GM12878 (cell line): Measurements from ENCODE around the gene PHACTR1. TPM values are rescaled to one million over a fixed set of nuclear protein-coding genes. Genes with fewer than 3 reads are reported as not detected.

ENCODE experiments used
- ATAC-seq: fragments of 200-7000 bp; cut with Tn5 transposase; 3 replicates; pipeline ENCODE4 v1.9.1; 2020; ENCODE audit warnings: mild to moderate bottlenecking, moderate library complexity
- BruUV-seq: library from RNA; stranded (reverse); fragments of 400-500 nt; replicated peaks from 2 replicates; lab custom pipeline; 2021; lab: Mats Ljungman, UMichigan
- CTCF ChIA-PET: fragments of 300-600 bp; sonication (Branson Sonifier 250); formaldehyde crosslinking; extraction: SDS; loops from one replicate; lab custom pipeline; 2021; ENCODE audit warnings: inconsistent platforms; lab: Yijun Ruan, JAX
- POLR2A ChIA-PET: fragments of 350-600 bp; formaldehyde crosslinking; extraction: SDS; loops from one replicate; lab custom pipeline; 2021; ENCODE audit warnings: inconsistent platforms; lab: Charles Lee
- RAD21 ChIA-PET: fragments of 300-600 bp; sonication (Branson Sonifier 250); formaldehyde crosslinking; loops from one replicate; lab custom pipeline; 2023; ENCODE audit warnings: antibody characterized with exemption; ENCODE audit not compliant: unreplicated experiment; lab: Charles Lee
- SMC1A ChIA-PET: fragments of 300-600 bp; sonication (Branson Sonifier 250); formaldehyde crosslinking; loops from one replicate; lab custom pipeline; 2023; ENCODE audit not compliant: unreplicated experiment, uncharacterized antibody; lab: Charles Lee
- DNase-seq: peaks from one replicate; pipeline ENCODE4 v3.0.0-alpha.2; 2011; ENCODE audit warnings: low read depth, low spot score
- FAIRE-seq: peaks from 3 replicates; lab custom pipeline; 2011; peaks lifted over from hg19 to GRCh38; lab: Jason Lieb, UNC
- H2AFZ ChIP-seq: 2 replicates; pipeline ENCODE4 v1.6.0; 2011; ENCODE audit warnings: low read depth, low read length, control low read depth; ENCODE audit not compliant: control insufficient read depth
- H3K27ac ChIP-seq: 2 replicates; pipeline ENCODE4 v1.5.1; 2011; ENCODE audit warnings: control low read depth; ENCODE audit not compliant: control insufficient read depth, insufficient read depth
- H3K27me3 ChIP-seq, 2 experiments: replicated peaks in 1 of 2; 2 replicates each; pipeline versions ENCODE4 v1.6.0 to v1.6.1; 2011; ENCODE audit warnings: low read length in 1 of 2; ENCODE audit not compliant: control insufficient read depth in 2 of 2, insufficient read depth in 2 of 2
- H3K36me3 ChIP-seq, 2 experiments: 2 replicates each; pipeline ENCODE4 v1.5.1; 2011; ENCODE audit warnings: low read length in 1 of 2; ENCODE audit not compliant: control insufficient read depth in 2 of 2, insufficient read depth in 2 of 2
- H3K4me1 ChIP-seq: 2 replicates; pipeline ENCODE4 v1.6.1; 2011; ENCODE audit warnings: mild to moderate bottlenecking, low read length, moderate library complexity, mixed read lengths; ENCODE audit not compliant: control insufficient read depth, insufficient read depth
- H3K4me2 ChIP-seq: 2 replicates; pipeline ENCODE4 v1.6.0; 2011; ENCODE audit warnings: control low read depth; ENCODE audit not compliant: control insufficient read depth, insufficient read depth
- H3K4me3 ChIP-seq: fragments of 200-600 bp; sonication (generic); 2 replicates; pipeline ENCODE4 v1.5.1; 2016
- H3K79me2 ChIP-seq: 2 replicates; pipeline ENCODE4 v1.6.0; 2011; ENCODE audit warnings: low read length; ENCODE audit not compliant: control insufficient read depth, insufficient read depth
- H3K9ac ChIP-seq: 2 replicates; pipeline ENCODE4 v1.8.0; 2011; ENCODE audit warnings: low read length, control low read depth, mixed read lengths; ENCODE audit not compliant: control insufficient read depth, insufficient read depth
- H3K9me3 ChIP-seq: replicated peaks from 3 replicates; pipeline ENCODE4 v1.5.1; 2011; ENCODE audit warnings: mild to moderate bottlenecking, low read length; ENCODE audit not compliant: control insufficient read depth, insufficient read depth
- H4K20me1 ChIP-seq: 2 replicates; pipeline ENCODE4 v1.6.0; 2011; ENCODE audit not compliant: control insufficient read depth, insufficient read depth
- BACH1 ChIP-seq: fragments of 450-650 bp; IDR thresholded peaks from 2 replicates; pipeline ENCODE4 v1.6.1; 2017; ENCODE audit warnings: mild to moderate bottlenecking, borderline replicate concordance
- FOS ChIP-seq: IDR thresholded peaks from 3 replicates; pipeline ENCODE4 v1.6.1; 2011; ENCODE audit warnings: borderline replicate concordance; ENCODE audit not compliant: insufficient read length; ENCODE audit errors: extremely low read depth
- IKZF2 ChIP-seq, 2 experiments: fragments of 450-650 bp; IDR thresholded peaks; 2 replicates each; pipeline ENCODE4 v1.6.1; 2017; ENCODE audit warnings: mild to moderate bottlenecking in 2 of 2, moderate library complexity in 2 of 2
- KDM1A ChIP-seq: fragments of 200-600 bp; sonication (generic); IDR thresholded peaks from 2 replicates; pipeline ENCODE4 v1.6.1; 2016; ENCODE audit warnings: borderline replicate concordance
- MEF2B ChIP-seq: fragments of 450-650 bp; IDR thresholded peaks from 2 replicates; pipeline ENCODE4 v1.6.1; 2018; ENCODE audit warnings: mild to moderate bottlenecking, moderate library complexity; ENCODE audit not compliant: partially characterized antibody, poor library complexity, severe bottlenecking
- MXI1 ChIP-seq: fragments of 150-350 bp; IDR thresholded peaks from 2 replicates; pipeline ENCODE4 v1.6.1; 2011; ENCODE audit warnings: low read depth, mild to moderate bottlenecking, inconsistent platforms, low read length, improper control_type of control experiment
- NFYB ChIP-seq: IDR thresholded peaks from 2 replicates; pipeline ENCODE4 v1.6.1; 2011; ENCODE audit warnings: low read depth, mild to moderate bottlenecking, low read length, improper control_type of control experiment, moderate library complexity; ENCODE audit not compliant: insufficient read depth
- NR2C1 ChIP-seq: fragments of 450-650 bp; IDR thresholded peaks from 2 replicates; pipeline ENCODE4 v1.6.1; 2017; ENCODE audit warnings: antibody characterized with exemption, mild to moderate bottlenecking, moderate library complexity
- PKNOX1 ChIP-seq: fragments of 450-650 bp; IDR thresholded peaks from 2 replicates; pipeline ENCODE4 v1.6.1; 2016; ENCODE audit warnings: mild to moderate bottlenecking
- RCOR1 ChIP-seq: conservative IDR thresholded peaks from 2 replicates; pipeline ENCODE4 v1.6.1; 2012; ENCODE audit warnings: low read depth, low read length, improper control_type of control experiment
- SMC3 ChIP-seq: IDR thresholded peaks from 2 replicates; pipeline ENCODE4 v1.6.1; 2011; ENCODE audit warnings: low read length, improper control_type of control experiment, borderline replicate concordance
- SUZ12 ChIP-seq: fragments of 200-600 bp; sonication (generic); IDR thresholded peaks from one replicate; pipeline ENCODE4 v1.6.1; 2018; ENCODE audit warnings: antibody characterized with exemption, mild to moderate bottlenecking; ENCODE audit not compliant: unreplicated experiment
- YY1 ChIP-seq: IDR thresholded peaks from 2 replicates; pipeline ENCODE4 v1.6.1; 2011; ENCODE audit warnings: low read depth, mild to moderate bottlenecking, low read length
- WGBS: methylation state at CpG from one replicate; pipeline ENCODE4 v1.1.6; 2016; ENCODE audit warnings: low lambda C conversion rate; ENCODE audit not compliant: insufficient replicate concordance, insufficient coverage; ENCODE audit errors: missing lambda C conversion rate; 5-methylcytosine and 5-hydroxymethylcytosine counted together
- in situ Hi-C: fragments of 300-500 bp; cut with MboI; formaldehyde crosslinking; loops from 9 replicates; pipeline ENCODE4 v1.14.3; 2018; ENCODE audit warnings: mixed read lengths
- intact Hi-C: fragments of 100-400 bp; cut with micrococcal nuclease; formaldehyde crosslinking; loops from one replicate; pipeline ENCODE4 v1.14.2; 2022; ENCODE audit not compliant: unreplicated experiment
- polyA plus RNA-seq, 11 experiments: library from polyadenylated mRNA; depleted of rRNA in 4 of 11; unstranded in 6 of 11; stranded (reverse) in 5 of 11; fragments of >200 nt; fragmentation: Nextera tagmentation in 4 of 11; fragmentation: Illumina TruSeq in 1 of 11; extraction: Ambion mirVana in 4 of 11; extraction: Trizol in 1 of 11; gene quantifications; 1 replicate in 1 of 11; 2 replicates in 10 of 11; pipeline versions ENCODE4 v1.2.1 to v1.2.3, GENCODE V29; 2011 to 2016; ENCODE audit warnings: inconsistent platforms in 2 of 11, missing spikeins in 2 of 11, low read depth in 1 of 11
- total RNA-seq, 4 experiments: library from RNA; depleted of rRNA in 3 of 4; stranded (reverse); fragments of >200 nt in 3 of 4; fragmentation: Illumina TruSeq in 1 of 4; extraction: Trizol in 1 of 4; gene quantifications; 2 replicates each; pipeline versions ENCODE4 v1.2.1 to v1.2.3, GENCODE V29; 2013 to 2021
- TF ChIP-seq, protein P1 (sequence below): fragments of 450-650 bp; IDR thresholded peaks from 2 replicates; pipeline ENCODE4 v1.6.1; 2017; ENCODE audit warnings: mild to moderate bottlenecking, low read depth, inconsistent platforms; ENCODE audit not compliant: poor library complexity, severe bottlenecking

Gene PHACTR1
- total and polyA plus RNA-seq, 10 of the 15 experiments (the other 5 are each of a cell fraction or from before 2014, with no cell fraction given), result 34.2 to 94.6 (median 62.3) TPM

GRCh38 chr6:13186861-13187260 is 470.3 kb downstream of the PHACTR1 start:
- TF ChIP-seq KDM1A (no peak), MXI1 (no peak), BACH1 (no peak)
- ChIA-PET SMC1A (interaction anchor here (2.3 kb wide), 1 partner anchor 143 kb away, joined by 5 read pairs; no protein-coding TSS in a partner anchor), CTCF (interaction anchor here (0.8 to 1.6 kb wide), 4 partner anchors 9 to 146 kb away, joined by 3 to 4 read pairs (median 3); no protein-coding TSS in a partner anchor), RAD21 (interaction anchor here (1.1 kb wide), 1 partner anchor 41 kb away, joined by 3 read pairs; no protein-coding TSS in a partner anchor), POLR2A (no interaction called here)
- WGBS, result 55% methylated on average over 10 of the region's 10 CpGs
- no TSS peak for BruUV-seq
- H2AFZ ChIP-seq, result no peak overlapping the region
- no peaks in the 10 kb centered on the region for H3K79me2 ChIP-seq
- in situ Hi-C loops, result no loop called here
- no peaks in the 10 kb centered on the region for H3K9me3 ChIP-seq
- no peaks in the 10 kb centered on the region for H3K4me1 ChIP-seq
- FAIRE-seq (no peak), DNase-seq (no peak), ATAC-seq (no peak)
- intact Hi-C loops, result loop anchor here (10.0 kb wide), 1 partner anchor 272 kb away; no protein-coding TSS in a partner anchor
- no peak overlapping the region for H3K4me2 ChIP-seq
- H3K27ac ChIP-seq, result no peak overlapping the region
- no peak overlapping the region for H3K4me3 ChIP-seq
- no peaks in the 10 kb centered on the region for H3K36me3 ChIP-seq
- no peaks in the 10 kb centered on the region for H4K20me1 ChIP-seq
- peaks cover 3 to 7% of the 10 kb centered on the region in 2 experiments; a peak in 3 of 4 replicates for H3K27me3 ChIP-seq
- H3K9ac ChIP-seq, result no peak overlapping the region

- Histone ChIP-seq H3K9ac (no peak overlapping the region), H2AFZ (no peak overlapping the region), H3K4me2 (no peak overlapping the region), H3K27me3 (peaks cover 4 to 7% of the 10 kb centered on the region in 2 experiments; a peak in 3 of 4 replicates), H3K27ac (no peak overlapping the region), H3K36me3 (no peaks in the 10 kb centered on the region), H4K20me1 (no peaks in the 10 kb centered on the region), H3K4me1 (no peaks in the 10 kb centered on the region), H3K79me2 (no peaks in the 10 kb centered on the region), H3K4me3 (no peak overlapping the region), H3K9me3 (no peaks in the 10 kb centered on the region)
- in situ Hi-C loops, result no loop called here
- WGBS, result 30% methylated on average over 3 of the region's 3 CpGs
- no peak for ATAC-seq
- CTCF ChIA-PET, result interaction anchor here (0.7 to 1.6 kb wide), 2 partner anchors 145 to 274 kb away, joined by 3 read pairs; no protein-coding TSS in a partner anchor
- FAIRE-seq, result no peak
- no peak for DNase-seq
- intact Hi-C loops, result loop anchor here (10.0 kb wide), 1 partner anchor 273 kb away; no protein-coding TSS in a partner anchor
- no TSS peak for BruUV-seq
- POLR2A ChIA-PET, result interaction anchor here (0.5 kb wide), 1 partner anchor 135 kb away, joined by 3 read pairs; no protein-coding TSS in a partner anchor
- RAD21 ChIA-PET, result interaction anchor here (0.7 to 1.1 kb wide), 3 partner anchors 40 to 885 kb away, joined by 3 to 4 read pairs (median 3); partner anchors contain the start of gene TBC1D7
- SMC1A ChIA-PET, result interaction anchor here (1.0 to 2.3 kb wide), 2 partner anchors 76 to 143 kb away, joined by 3 to 5 read pairs; no protein-coding TSS in a partner anchor
- TF ChIP-seq RCOR1, result no peak
- TF ChIP-seq NR2C1, result no peak
- TF ChIP-seq, protein P1, sequence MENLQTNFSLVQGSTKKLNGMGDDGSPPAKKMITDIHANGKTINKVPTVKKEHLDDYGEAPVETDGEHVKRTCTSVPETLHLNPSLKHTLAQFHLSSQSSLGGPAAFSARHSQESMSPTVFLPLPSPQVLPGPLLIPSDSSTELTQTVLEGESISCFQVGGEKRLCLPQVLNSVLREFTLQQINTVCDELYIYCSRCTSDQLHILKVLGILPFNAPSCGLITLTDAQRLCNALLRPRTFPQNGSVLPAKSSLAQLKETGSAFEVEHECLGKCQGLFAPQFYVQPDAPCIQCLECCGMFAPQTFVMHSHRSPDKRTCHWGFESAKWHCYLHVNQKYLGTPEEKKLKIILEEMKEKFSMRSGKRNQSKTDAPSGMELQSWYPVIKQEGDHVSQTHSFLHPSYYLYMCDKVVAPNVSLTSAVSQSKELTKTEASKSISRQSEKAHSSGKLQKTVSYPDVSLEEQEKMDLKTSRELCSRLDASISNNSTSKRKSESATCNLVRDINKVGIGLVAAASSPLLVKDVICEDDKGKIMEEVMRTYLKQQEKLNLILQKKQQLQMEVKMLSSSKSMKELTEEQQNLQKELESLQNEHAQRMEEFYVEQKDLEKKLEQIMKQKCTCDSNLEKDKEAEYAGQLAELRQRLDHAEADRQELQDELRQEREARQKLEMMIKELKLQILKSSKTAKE, result no peak
- no peak for TF ChIP-seq YY1
- TF ChIP-seq FOS, result no peak
- TF ChIP-seq IKZF2 (IDR thresholded peaks at IDR 0.05), result no peak
- TF ChIP-seq SMC3, result no peak
- no peak for TF ChIP-seq MXI1
- no peak for TF ChIP-seq PKNOX1
- TF ChIP-seq MEF2B, result no peak
- no peak for TF ChIP-seq SUZ12
- no peak for TF ChIP-seq NFYB
Measured at GRCh38 chr6:13187692-13188091, 471.1 kb downstream of the PHACTR1 start.
